ENCODE measurements around the gene MOAP1. TPM values are rescaled to one million over a fixed set of nuclear protein-coding genes. Genes with fewer than 3 reads are reported as not detected.
"Not testable (repeated sequence)": the region's sequence is repeated elsewhere in the genome, so short reads cannot be mapped to it uniquely, and the experiment has no call there.

The MOAP1 gene
- total and polyA plus RNA-seq, 8 donors: 0.87 to 44.1 (median 19.2) TPM

- no peak for TF ChIP-seq CTCF (IDR thresholded peaks at IDR 0.05)
- TF ChIP-seq POLR2A (IDR thresholded peaks at IDR 0.05): no peak
- TF ChIP-seq EP300 (IDR thresholded peaks at IDR 0.05): no peak
- no peak for TF ChIP-seq POLR2AphosphoS5 (IDR thresholded peaks at IDR 0.05)
- intact Hi-C loops (cut with DNase I; ENCODE audit: low total_unique reads): no loop called here
- H3K4me1 ChIP-seq: no peaks in the 10 kb centered on the region
- H3K27ac ChIP-seq: no peak overlapping the region
- DNase-seq: no peak
- 71 to 80% (median 76%) methylated on average over 4 of the region's 4 CpGs for WGBS, 5 donors
- H3K9me3 ChIP-seq: no peaks in the 10 kb centered on the region
- no peaks in the 10 kb centered on the region for H3K36me3 ChIP-seq
- no peaks in the 10 kb centered on the region for H3K27me3 ChIP-seq
- no peak overlapping the region for H3K4me3 ChIP-seq
Observed at GRCh38 chr14:93171376-93171775, 13.3 kb downstream of the MOAP1 start.

GRCh38 chr14:93170141-93170540 lies 14.6 kb downstream of the MOAP1 start:
- DNase-seq; H3K4me1 ChIP-seq; intact Hi-C loops (cut with DNase I; ENCODE audit: low total_unique reads); H3K27ac ChIP-seq; H3K27me3 ChIP-seq; H3K36me3 ChIP-seq; H3K4me3 ChIP-seq; H3K9me3 ChIP-seq: not testable (repeated sequence)
- WGBS, 5 donors: 92 to 96% (median 95%) methylated on average over 12 to 20 of the region's 20 CpGs

GRCh38 chr14:93169619-93170018 lies 15.1 kb downstream of the MOAP1 start:
- H3K27ac ChIP-seq; DNase-seq; H3K27me3 ChIP-seq; H3K36me3 ChIP-seq; H3K9me3 ChIP-seq; H3K4me3 ChIP-seq; H3K4me1 ChIP-seq; intact Hi-C loops (cut with DNase I; ENCODE audit: low total_unique reads): not testable (repeated sequence)
- WGBS, 5 donors: 50 to 74% (median 57%) methylated on average over 6 of the region's 6 CpGs

GRCh38 chr14:93168610-93169009 lies 16.1 kb downstream of the MOAP1 start:
- 84 to 92% (median 88%) methylated on average over 9 of the region's 9 CpGs for whole genome bisulfite sequencing, 5 donors
- intact Hi-C loops (cut with DNase I; ENCODE audit: low total_unique reads); H3K27ac ChIP-seq; H3K4me3 ChIP-seq; H3K9me3 ChIP-seq; H3K4me1 ChIP-seq; DNase-seq; H3K27me3 ChIP-seq; H3K36me3 ChIP-seq: not testable (repeated sequence)

- 84 to 91% (median 87%) methylated on average over 26 of the region's 26 CpGs for WGBS, 5 donors
- H3K9me3 ChIP-seq; DNase-seq; H3K4me1 ChIP-seq; H3K36me3 ChIP-seq; intact Hi-C loops (cut with DNase I; ENCODE audit: low total_unique reads); H3K27ac ChIP-seq; H3K27me3 ChIP-seq; H3K4me3 ChIP-seq: not testable (repeated sequence)
Observed at GRCh38 chr14:93165271-93166265, 19.1 kb downstream of the MOAP1 start.

- H3K9me3 ChIP-seq: no peaks in the 10 kb centered on the region
- no peak for TF ChIP-seq CTCF (IDR thresholded peaks at IDR 0.05)
- 58 to 73% (median 69%) methylated on average over 5 of the region's 5 CpGs for WGBS, 5 donors
- H3K4me3 ChIP-seq: no peak overlapping the region
- no peaks in the 10 kb centered on the region for H3K4me1 ChIP-seq
- DNase-seq: no peak
- intact Hi-C loops (cut with DNase I; ENCODE audit: low total_unique reads): no loop called here
- H3K27me3 ChIP-seq: no peaks in the 10 kb centered on the region
- no peak overlapping the region for H3K27ac ChIP-seq
- no peaks in the 10 kb centered on the region for H3K36me3 ChIP-seq
Observed at GRCh38 chr14:93163564-93163963, 21.1 kb downstream of the MOAP1 start.

Data from stomach (tissue), 9 donors.